H1 (cell line): ENCODE measurements around the gene DLG1. TPM values are rescaled to one million over a fixed set of nuclear protein-coding genes. Genes with fewer than 3 reads are reported as not detected.

ENCODE experiments used
- ZNF274 ChIP-seq: IDR thresholded peaks from 2 replicates; pipeline ENCODE4 v1.7.0; 2012; ENCODE audit warnings: low read length, borderline replicate concordance; ENCODE audit errors: extremely low read depth
- polyA plus RNA-seq, 7 experiments: library from polyadenylated mRNA; depleted of rRNA in 3 of 7; stranded (reverse) in 5 of 7; unstranded in 2 of 7; fragments of >200 nt in 5 of 7; fragments of 200-250 nt in 2 of 7; gene quantifications; 1 replicate in 5 of 7; 2 replicates in 1 of 7; 4 replicates in 1 of 7; pipeline versions ENCODE4 v1.2.1 to v1.2.3, GENCODE V29; 2011 to 2013; ENCODE audit warnings: missing spikeins in 2 of 7, mixed read lengths in 2 of 7
- total RNA-seq: library from RNA; stranded (reverse); fragmentation: NEBNext Ultra II Directional; extraction: Animal tissue kit (Norgen Biotek cat#: 25700); gene quantifications from 2 replicates; pipeline ENCODE4 v1.2.1, GENCODE V29; 2021
- TF ChIP-seq, protein P1 (sequence below), 3 experiments: IDR thresholded peaks; 1 replicate in 2 of 3; 2 replicates in 1 of 3; pipeline versions ENCODE4 v1.5.1 to v1.6.1; 2011; ENCODE audit warnings: low read length in 3 of 3, mild to moderate bottlenecking in 3 of 3, inconsistent platforms in 2 of 3, low read depth in 1 of 3, moderate library complexity in 1 of 3; ENCODE audit not compliant: insufficient read depth in 1 of 3; ENCODE audit errors: control extremely low read depth in 1 of 3

Gene DLG1
- total and polyA plus RNA-seq, 2 of the 8 experiments (the other 6 are each of a cell fraction or from before 2014, with no cell fraction given), result 13.4 to 78.8 TPM

DNA sequence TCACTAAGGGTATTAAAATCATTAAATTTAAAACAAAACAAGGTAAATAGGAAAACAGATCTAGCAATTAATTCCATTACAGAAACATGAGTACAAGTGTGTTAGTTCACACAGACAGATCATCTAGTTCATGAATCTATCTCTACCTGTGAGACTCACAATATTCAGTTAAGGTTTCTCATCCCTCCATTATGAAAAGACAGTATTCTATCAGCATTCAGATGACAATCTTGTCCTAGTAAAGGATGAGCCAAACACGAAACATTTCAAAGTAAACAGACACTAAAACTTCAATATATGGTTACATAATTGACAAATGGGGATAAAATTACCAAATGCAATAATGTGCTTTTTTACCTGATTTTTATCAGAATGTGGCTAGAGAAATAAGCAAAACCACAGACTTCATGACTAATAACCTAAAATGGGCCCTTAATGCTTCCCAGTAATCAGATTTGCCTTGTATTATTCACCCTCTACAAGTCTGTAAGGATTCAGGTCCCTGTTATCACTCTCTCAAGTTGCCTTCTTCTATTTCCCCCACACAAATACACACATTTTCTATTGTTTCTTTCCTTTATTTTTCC lies 126.8 kb downstream of the DLG1 start (continued):
- TF ChIP-seq, protein P1, sequence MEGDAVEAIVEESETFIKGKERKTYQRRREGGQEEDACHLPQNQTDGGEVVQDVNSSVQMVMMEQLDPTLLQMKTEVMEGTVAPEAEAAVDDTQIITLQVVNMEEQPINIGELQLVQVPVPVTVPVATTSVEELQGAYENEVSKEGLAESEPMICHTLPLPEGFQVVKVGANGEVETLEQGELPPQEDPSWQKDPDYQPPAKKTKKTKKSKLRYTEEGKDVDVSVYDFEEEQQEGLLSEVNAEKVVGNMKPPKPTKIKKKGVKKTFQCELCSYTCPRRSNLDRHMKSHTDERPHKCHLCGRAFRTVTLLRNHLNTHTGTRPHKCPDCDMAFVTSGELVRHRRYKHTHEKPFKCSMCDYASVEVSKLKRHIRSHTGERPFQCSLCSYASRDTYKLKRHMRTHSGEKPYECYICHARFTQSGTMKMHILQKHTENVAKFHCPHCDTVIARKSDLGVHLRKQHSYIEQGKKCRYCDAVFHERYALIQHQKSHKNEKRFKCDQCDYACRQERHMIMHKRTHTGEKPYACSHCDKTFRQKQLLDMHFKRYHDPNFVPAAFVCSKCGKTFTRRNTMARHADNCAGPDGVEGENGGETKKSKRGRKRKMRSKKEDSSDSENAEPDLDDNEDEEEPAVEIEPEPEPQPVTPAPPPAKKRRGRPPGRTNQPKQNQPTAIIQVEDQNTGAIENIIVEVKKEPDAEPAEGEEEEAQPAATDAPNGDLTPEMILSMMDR (IDR thresholded peaks at IDR 0.05; ENCODE audit: control extremely low read depth in 1 of 3, insufficient read depth in 1 of 3, low read depth in 1 of 3, low read length in 3 of 3), result no peak
- TF ChIP-seq ZNF274, result no peak
- TF ChIP-seq, all 59 proteins: peak for 0
